Subcutaneous abdominal adipose tissue (tissue), 5 donors: ENCODE data around the gene UBE2V1.
"Not testable (repeated sequence)": the region's sequence is repeated elsewhere in the genome, so short reads cannot be mapped to it uniquely, and the experiment has no call there.

Source experiments
- H3K27ac ChIP-seq: one replicate; pipeline ENCODE4 v1.7.0; 2013; ENCODE audit warnings: low read depth, mild to moderate bottlenecking, inconsistent platforms, low read length, moderate library complexity
- H3K27me3 ChIP-seq, 5 donors: one replicate each; pipeline ENCODE4 v1.7.0; 2013; ENCODE audit warnings: low read length in 5 of 5, inconsistent platforms in 1 of 5; ENCODE audit not compliant: control insufficient read depth in 5 of 5, insufficient read depth in 4 of 5
- H3K36me3 ChIP-seq, 5 donors: one replicate each; pipeline ENCODE4 v1.7.0; 2013; ENCODE audit warnings: low read length in 5 of 5; ENCODE audit not compliant: control insufficient read depth in 5 of 5, insufficient read depth in 5 of 5
- H3K4me1 ChIP-seq, 5 donors: one replicate each; pipeline ENCODE4 v1.7.0; 2013; ENCODE audit warnings: low read length in 5 of 5, mild to moderate bottlenecking in 3 of 5, moderate library complexity in 1 of 5; ENCODE audit not compliant: control insufficient read depth in 5 of 5, insufficient read depth in 5 of 5
- H3K4me3 ChIP-seq, 5 donors: one replicate each; pipeline ENCODE4 v1.7.0; 2013; ENCODE audit warnings: low read length in 5 of 5, low read depth in 1 of 5
- H3K9ac ChIP-seq, 5 donors: one replicate each; pipeline ENCODE4 v1.7.0; 2013; ENCODE audit warnings: low read length in 5 of 5, mild to moderate bottlenecking in 4 of 5, moderate library complexity in 3 of 5
- H3K9me3 ChIP-seq, 5 donors: one replicate each; pipeline ENCODE4 v1.7.0; 2013; ENCODE audit warnings: low read length in 5 of 5; ENCODE audit not compliant: control insufficient read depth in 5 of 5
- donor health status: healthy.
- donor health status: healthy.
- donor health status: healthy.
- donor health status: healthy.
- donor health status: healthy.

UBE2V1 gene

GRCh38 chr20:50107796-50108331 lies 5.1 kb downstream of the UBE2V1 start:
- Histone ChIP-seq H3K4me1 (peaks cover 15 to 54% (median 32%) of the 10 kb centered on the region in 5 donors), H3K27me3 (no peaks in the 10 kb centered on the region), H3K9ac (peak overlapping the region in 1 of 5 donors; percentile 25), H3K27ac (no peak overlapping the region), H3K4me3 (no peak overlapping the region), H3K36me3 (peaks cover 0 to 3% (median 0%) of the 10 kb centered on the region in 5 donors), H3K9me3 (no peaks in the 10 kb centered on the region)

GRCh38 chr20:50107086-50107660 lies 5.8 kb downstream of the UBE2V1 start:
- Histone ChIP-seq H3K4me3 (no peak overlapping the region), H3K9ac (peak overlapping the region in 1 of 5 donors; percentile 25), H3K4me1 (peaks cover 15 to 50% (median 29%) of the 10 kb centered on the region in 5 donors), H3K27me3 (no peaks in the 10 kb centered on the region), H3K9me3 (no peaks in the 10 kb centered on the region), H3K27ac (peak overlapping the region; percentile 3), H3K36me3 (peaks cover 0 to 3% (median 0%) of the 10 kb centered on the region in 5 donors)

- peaks cover 13 to 48% (median 24%) of the 10 kb centered on the region in 5 donors for H3K4me1 ChIP-seq
- H3K27ac ChIP-seq, result peak overlapping the region; percentile 3
These were observed 6.3 kb downstream of the UBE2V1 start for GRCh38 chr20:50106669-50107068.

GRCh38 chr20:50103464-50104107 lies 9.4 kb downstream of the UBE2V1 start:
- not testable (repeated sequence) for H3K27ac ChIP-seq

More at GRCh38 chr20:50106669-50107068, 6.3 kb downstream of the UBE2V1 start:
- H3K27me3 ChIP-seq, H3K36me3 ChIP-seq, H3K9ac ChIP-seq, H3K4me3 ChIP-seq, H3K9me3 ChIP-seq: not testable (repeated sequence)

GRCh38 chr20:50102551-50102950 lies 10.4 kb downstream of the UBE2V1 start:
- not testable (repeated sequence) for H3K9me3 ChIP-seq, H3K27me3 ChIP-seq, H3K9ac ChIP-seq, H3K27ac ChIP-seq, H3K36me3 ChIP-seq, H3K4me3 ChIP-seq
- H3K4me1 ChIP-seq, result peaks cover 0 to 25% (median 22%) of the 10 kb centered on the region in 5 donors

More at GRCh38 chr20:50103464-50104107, 9.4 kb downstream of the UBE2V1 start:
- not testable (repeated sequence) for H3K27me3 ChIP-seq, H3K4me3 ChIP-seq, H3K36me3 ChIP-seq, H3K9me3 ChIP-seq, H3K9ac ChIP-seq
- peaks cover 5 to 33% (median 23%) of the 10 kb centered on the region in 5 donors for H3K4me1 ChIP-seq

GRCh38 chr20:50101887-50102286 lies 11.1 kb downstream of the UBE2V1 start:
- peaks cover 0 to 23% (median 16%) of the 10 kb centered on the region in 5 donors for H3K4me1 ChIP-seq

GRCh38 chr20:50101281-50101680 lies 11.7 kb downstream of the UBE2V1 start:
- no peak overlapping the region for H3K27ac ChIP-seq

More at GRCh38 chr20:50101887-50102286, 11.1 kb downstream of the UBE2V1 start:
- Histone ChIP-seq H3K36me3 (peaks cover 0 to 4% (median 0%) of the 10 kb centered on the region in 5 donors), H3K27me3 (no peaks in the 10 kb centered on the region), H3K9me3 (no peaks in the 10 kb centered on the region), H3K9ac (no peak overlapping the region), H3K4me3 (no peak overlapping the region), H3K27ac (no peak overlapping the region)

GRCh38 chr20:50100552-50100951 lies 12.4 kb downstream of the UBE2V1 start:
- Histone ChIP-seq H3K4me3 (no peak overlapping the region), H3K27me3 (no peaks in the 10 kb centered on the region), H3K9me3 (no peaks in the 10 kb centered on the region), H3K27ac (peak overlapping the region; percentile 63), H3K4me1 (peaks cover 0 to 23% (median 16%) of the 10 kb centered on the region in 5 donors), H3K36me3 (peaks cover 7 to 15% (median 8%) of the 10 kb centered on the region in 5 donors), H3K9ac (no peak overlapping the region)

More at GRCh38 chr20:50101281-50101680, 11.7 kb downstream of the UBE2V1 start:
- Histone ChIP-seq H3K9me3 (no peaks in the 10 kb centered on the region), H3K4me3 (no peak overlapping the region), H3K4me1 (peaks cover 0 to 23% (median 16%) of the 10 kb centered on the region in 5 donors), H3K9ac (no peak overlapping the region), H3K36me3 (peaks cover under 1 to 7% (median 1%) of the 10 kb centered on the region in 5 donors), H3K27me3 (no peaks in the 10 kb centered on the region)

- no peak overlapping the region for H3K9ac ChIP-seq
- H3K4me3 ChIP-seq, result no peak overlapping the region
- H3K4me1 ChIP-seq, result peaks cover 0 to 23% (median 16%) of the 10 kb centered on the region in 5 donors
- H3K9me3 ChIP-seq, result no peaks in the 10 kb centered on the region
- H3K36me3 ChIP-seq, result peaks cover 15 to 24% (median 18%) of the 10 kb centered on the region in 5 donors
- no peaks in the 10 kb centered on the region for H3K27me3 ChIP-seq
- H3K27ac ChIP-seq, result no peak overlapping the region
These were observed 13.4 kb downstream of the UBE2V1 start for GRCh38 chr20:50099565-50099991.

- H3K9ac ChIP-seq, result no peak overlapping the region
- peaks cover 0 to 23% (median 16%) of the 10 kb centered on the region in 5 donors for H3K4me1 ChIP-seq
- peaks cover 18 to 26% (median 21%) of the 10 kb centered on the region in 5 donors for H3K36me3 ChIP-seq
- H3K4me3 ChIP-seq, result no peak overlapping the region
- no peaks in the 10 kb centered on the region for H3K9me3 ChIP-seq
- H3K27me3 ChIP-seq, result no peaks in the 10 kb centered on the region
- no peak overlapping the region for H3K27ac ChIP-seq
These were observed 13.8 kb downstream of the UBE2V1 start for GRCh38 chr20:50099113-50099512.
